HG03135 (cell line): ENCODE measurements around the gene DMKN.
"Not testable (repeated sequence)": the region's sequence is repeated elsewhere in the genome, so short reads cannot be mapped to it uniquely, and the experiment has no call there.

ENCODE experiments used
- ATAC-seq: cut with Tn5 transposase; IDR thresholded peaks from one replicate; pipeline ENCODE4 v1.9.1; 2021; ENCODE audit warnings: mild to moderate bottlenecking, moderate library complexity; ENCODE audit not compliant: unreplicated experiment

The DMKN gene

DNA sequence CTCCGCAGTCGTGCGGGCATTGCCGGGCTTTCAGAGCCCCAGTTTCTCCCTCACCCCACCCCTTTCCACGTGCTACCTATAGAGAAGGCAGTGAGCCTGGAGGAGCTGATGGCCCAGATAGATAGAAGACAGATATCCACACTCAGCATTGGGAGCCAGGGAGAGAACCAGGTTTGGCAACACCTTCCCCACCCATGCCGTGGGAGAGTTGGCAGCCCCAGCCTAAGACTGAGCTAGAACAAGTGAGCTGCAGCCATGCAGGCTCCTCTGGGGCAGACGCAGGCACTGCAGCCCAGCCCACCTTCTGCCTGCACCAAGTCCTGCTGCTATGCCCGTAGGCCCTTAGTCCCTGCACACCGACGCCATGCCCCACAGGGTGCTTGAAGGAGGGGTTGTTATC, 12.8 kb downstream of the DMKN start:
- no peak for ATAC-seq

DNA sequence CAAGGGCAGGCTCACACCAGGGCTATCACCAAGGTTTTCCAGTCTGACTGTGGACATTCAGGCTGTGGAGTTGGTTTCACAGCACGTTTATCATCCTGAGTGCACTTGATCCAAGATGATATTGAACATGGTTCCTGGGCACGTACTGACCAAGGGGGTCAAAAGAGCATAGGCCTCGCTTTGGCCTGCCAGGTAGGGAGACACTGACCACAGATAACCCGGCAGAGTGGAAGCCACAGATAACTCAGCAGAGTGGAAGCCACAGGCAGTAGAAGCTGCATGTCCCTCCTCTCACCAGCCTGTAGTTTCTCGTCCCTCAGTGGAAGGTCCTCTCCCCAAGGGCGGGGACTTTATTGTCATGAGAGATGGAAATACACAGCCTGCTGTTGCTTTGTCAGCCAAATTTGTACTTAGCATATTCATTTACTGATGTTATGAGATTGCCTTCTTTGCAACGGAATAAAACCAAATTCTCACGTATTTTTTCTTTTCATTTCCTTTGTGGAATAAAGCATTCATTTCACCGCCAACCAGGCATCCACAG, 14.4 kb downstream of the DMKN start:
- ATAC-seq, result no peak

DNA sequence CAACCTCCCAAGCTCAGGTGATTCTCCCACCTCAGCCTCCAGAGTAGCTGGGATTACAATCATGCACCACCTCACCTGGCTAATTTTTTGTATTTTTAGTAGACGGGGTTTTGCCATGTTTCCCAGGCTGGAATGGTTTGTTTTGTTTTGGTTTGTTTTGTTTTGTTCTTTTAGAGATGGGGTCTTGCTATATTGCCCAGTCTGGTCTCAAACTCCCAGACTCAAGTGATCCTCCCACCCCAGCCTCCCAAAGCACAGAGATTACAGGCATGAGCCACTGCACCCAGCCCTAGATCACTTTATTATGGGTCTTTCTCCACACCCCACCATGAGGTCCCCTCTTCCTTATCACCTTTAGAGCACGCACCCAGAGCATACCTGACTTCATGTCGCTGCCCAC, 15.2 kb downstream of the DMKN start:
- ATAC-seq, result no peak

DNA sequence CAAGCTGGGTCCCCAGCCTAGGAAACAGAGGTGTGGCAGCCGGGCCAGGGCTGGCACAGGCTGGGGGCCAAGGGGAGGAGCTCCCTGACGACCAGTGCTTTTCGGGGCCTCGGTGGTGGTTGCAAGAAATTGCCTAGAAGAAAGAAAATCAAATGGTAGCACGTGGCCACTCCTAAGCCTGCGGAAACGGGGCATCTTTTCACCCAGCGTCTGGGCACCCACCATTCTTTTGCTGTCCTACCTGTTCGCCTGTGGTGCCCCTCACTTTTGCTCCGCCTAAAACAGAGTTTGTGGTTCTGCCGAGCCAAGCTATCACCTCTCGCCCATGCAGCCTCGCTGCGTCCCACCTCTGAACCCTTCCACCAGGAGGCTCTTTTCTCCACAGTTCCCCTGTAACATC, 16.0 kb downstream of the DMKN start:
- no peak for ATAC-seq

DNA sequence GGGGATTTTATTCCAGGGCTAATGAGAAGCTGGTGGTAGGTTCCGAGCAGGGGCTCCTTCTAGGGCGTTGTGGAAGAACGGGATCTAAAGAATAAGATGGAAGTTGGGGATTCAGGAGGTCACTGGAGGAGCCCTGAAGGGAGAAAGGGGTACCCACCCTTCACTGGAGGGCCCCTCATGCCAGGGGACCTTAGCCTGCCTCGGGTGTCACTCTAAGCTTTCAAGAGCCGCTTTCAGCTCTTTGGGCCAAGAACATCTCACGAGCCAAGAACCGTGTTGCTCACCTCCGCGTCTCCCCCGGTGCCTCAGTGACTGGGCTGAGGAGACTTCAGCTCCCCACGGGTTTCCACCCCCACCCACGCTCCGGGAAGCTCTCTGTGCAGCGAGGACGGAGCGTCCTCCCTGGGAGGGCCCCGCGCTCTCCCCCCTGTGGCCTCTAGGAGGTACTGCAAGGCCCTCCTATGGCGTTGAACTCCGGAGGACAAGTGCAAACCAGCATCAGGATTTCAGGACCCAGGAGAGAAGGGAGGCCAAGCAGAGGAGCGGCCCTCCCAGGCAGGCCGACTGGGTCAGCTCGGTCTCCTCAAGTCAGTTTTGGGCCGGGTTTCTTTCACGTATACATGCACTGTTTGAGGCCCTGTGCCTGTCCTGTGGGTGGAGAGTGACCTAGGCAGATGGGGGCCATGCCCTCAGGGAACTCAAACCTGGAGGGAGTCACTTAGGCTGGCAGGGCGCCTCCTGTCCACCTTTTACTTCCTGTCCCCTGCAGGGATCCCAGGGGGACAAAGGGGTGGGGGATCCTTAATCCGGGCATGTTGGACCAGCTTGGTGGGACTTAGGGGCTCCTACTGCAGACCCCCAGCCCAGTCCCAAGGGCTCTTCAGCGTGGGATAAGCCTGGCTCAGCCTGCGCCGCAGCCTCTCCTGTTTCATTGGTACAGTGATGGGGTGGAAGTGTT, 18.1 kb downstream of the DMKN start:
- ATAC-seq, result no peak

DNA sequence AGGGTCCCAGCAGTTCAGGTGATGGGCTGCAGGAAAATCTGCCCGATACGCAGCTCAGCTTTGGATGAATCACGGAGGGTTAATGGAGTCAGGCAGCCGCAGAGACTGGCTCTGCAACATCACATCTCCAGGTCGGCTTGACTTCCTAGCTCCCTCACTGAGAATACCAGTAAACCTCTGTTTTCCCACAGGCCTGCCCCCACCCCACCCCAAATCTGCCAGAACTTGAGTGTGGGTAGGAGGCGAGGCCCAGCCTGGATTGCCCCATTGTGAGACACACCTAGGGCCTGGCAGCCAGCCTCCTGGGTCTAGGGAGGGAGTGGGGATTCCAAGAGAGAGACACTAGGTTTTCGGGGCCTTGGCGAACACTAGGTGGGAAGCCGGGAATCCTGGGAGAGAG, 19.5 kb downstream of the DMKN start:
- ATAC-seq, result no peak

DNA sequence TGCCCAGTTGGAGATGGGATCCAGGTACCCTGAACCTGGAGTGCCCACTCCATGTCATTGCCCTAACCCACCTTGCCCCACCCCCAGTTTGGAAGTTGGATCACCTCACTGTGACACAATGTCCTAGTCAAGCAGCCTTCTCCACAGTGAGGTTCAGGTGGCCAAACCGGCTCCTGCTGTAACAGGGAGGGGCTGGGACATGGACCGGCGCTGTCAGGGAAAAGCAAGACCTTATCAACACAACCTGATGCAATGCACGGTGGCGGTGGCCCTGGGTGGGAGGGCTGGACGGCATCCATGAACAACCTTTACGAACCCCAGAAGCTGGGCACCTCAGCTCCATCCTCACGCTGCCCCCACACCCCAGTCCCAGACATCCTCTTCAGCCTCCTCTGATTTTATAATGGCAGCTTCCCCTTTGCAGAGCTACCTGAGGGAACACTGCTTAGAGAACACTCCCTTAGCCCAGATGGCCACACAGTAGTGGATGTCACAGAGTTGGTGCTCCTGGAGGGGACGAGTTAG, 21.6 kb downstream of the DMKN start:
- no peak for ATAC-seq

DNA sequence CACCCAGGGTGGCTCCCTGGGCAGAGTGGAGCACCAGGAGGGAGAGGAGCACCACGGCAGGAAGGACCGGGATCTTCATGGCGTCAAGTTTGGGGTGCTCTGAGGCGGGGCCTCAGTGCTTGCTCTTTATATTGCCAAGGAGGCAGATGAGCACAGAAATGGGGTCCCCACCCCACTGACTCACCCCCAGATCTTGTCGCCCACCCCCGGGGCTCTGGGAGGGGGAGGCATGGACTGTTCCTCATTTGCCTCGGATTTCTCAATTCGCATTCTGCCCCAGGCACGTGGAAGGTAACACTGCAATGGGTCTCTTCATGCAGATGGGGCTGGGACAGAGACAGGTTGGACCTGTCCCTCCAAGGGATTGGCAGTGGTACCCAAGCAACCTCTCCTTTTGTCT, 23.1 kb downstream of the DMKN start, which contains the start of gene KRTDAP:
TSS of gene KRTDAP (minus strand) at position 101 of the 400 bp plus-strand sequence. CDS start at position 79, 22 bp downstream.
- ATAC-seq, result no peak

DNA sequence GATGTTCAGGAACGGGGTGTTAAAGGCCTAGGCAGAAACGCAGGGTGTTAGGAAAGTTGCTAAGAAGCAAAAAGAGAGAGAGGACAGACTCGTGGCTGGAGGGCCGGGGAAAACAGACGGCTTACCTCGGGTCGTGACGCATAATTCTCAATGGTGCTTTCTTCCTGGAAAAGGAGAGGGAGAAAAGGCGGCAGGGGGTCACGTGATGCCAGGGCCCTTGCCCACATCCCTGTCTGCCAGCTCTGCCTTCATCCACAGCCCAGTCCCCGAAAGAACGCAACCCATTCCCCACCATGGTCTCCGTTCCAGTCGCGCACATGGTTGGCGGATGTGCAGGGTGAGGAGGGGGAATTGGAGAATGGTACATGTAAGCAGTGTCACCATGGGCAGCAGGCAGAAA, 24.8 kb downstream of the DMKN start:
- no peak for ATAC-seq

DNA sequence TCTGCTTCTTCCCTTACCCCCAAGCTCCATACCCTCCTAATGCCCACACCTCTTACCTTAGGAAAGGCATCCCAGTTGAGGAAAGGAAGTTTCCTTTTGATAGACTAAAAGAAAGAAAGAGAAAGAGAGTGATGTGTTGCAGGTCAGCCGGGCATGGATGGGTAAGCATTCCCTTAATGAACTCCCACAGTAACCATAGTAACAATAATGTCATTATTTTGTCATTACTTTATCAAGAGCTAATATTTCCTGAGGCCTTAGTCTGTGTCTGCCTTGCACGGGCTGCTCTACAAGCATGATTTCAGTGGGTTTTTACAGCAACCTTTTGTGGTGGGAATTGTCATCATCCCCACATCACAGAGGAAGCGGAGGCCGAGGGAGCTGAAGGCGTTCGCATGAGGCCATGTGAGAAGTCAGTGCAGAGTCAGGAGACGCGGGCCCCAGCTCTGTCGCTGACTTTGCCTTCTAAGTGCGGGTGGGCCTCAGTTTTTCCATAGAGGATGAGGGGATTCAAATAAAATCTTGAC, 25.7 kb downstream of the DMKN start:
- no peak for ATAC-seq

DNA sequence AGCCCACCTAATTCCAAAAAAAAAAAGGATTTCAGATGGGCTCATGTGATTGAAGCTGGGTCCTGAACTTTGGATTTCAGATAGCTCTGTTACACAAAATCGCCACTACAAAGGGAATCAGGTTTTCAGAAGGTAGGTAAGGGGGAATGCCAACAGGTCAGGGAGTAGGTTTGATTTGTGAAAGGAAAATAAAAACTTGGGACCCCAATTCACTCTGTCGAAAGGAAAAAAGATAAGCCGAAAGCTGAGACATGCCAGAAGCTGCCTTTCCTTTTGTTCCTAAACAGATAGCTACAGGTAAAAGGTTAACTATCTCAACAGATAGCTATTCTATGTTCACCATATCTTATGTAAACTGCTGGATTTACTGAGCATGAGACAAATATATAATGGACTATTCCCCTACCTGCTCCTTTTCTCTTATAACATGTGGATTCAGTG, 27.2 kb downstream of the DMKN start:
- no peak for ATAC-seq

DNA sequence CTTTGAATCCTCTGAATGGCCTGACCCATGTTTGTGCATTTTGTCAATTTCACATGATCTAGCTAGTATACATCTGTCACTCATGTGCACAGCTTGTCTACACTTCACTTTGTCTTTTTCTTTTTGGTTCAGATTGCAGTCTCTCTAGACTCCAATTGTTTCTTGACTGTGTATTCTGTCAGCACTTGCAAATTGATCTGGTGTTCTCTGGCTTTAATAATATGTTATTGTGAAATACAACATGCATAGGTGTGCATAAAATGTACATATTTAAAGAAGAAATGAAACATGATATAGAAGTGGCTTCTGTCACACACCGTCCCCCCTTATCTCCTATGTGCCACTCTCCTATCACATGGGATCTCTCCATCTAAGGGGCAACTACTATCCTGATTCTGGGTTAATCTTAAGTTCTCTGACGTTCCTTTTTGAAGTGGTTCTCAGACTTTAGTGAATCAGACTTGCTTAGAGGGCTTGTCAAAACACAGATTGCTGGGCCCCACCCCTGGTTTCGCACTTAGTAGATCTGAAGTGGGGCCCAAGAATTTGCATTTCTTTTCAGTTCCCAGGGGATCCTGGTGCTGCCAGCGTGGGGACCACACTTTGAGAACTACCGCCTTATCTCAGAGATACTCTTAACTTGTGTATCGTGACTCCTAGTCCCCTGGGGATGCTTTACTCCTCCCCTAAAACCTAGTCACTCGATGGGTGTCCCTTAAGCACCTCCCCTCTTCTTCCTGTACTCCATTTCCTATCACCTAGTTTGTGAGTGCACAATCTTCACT, 29.0 kb downstream of the DMKN start:
- peak; percentile 90 for ATAC-seq

DNA sequence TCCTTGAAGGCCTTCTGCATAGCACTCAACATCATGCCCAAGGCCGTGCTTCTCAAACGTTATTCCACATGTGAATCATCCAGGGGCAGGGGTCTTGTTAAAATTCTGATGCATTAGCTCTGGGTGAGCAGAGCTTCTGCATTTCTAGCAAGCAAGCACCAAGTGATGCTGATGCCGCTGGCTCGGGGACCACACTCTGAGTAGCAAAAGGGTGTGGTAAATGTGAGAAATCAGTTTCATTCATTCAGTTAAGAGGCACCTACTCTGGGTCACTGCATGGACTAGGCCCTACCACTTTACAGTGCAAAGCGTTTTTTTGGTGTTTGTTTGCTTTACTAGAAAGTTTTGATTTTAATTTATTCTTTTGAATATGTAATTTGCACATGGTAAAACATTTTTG, 30.4 kb downstream of the DMKN start:
- no peak for ATAC-seq

DNA sequence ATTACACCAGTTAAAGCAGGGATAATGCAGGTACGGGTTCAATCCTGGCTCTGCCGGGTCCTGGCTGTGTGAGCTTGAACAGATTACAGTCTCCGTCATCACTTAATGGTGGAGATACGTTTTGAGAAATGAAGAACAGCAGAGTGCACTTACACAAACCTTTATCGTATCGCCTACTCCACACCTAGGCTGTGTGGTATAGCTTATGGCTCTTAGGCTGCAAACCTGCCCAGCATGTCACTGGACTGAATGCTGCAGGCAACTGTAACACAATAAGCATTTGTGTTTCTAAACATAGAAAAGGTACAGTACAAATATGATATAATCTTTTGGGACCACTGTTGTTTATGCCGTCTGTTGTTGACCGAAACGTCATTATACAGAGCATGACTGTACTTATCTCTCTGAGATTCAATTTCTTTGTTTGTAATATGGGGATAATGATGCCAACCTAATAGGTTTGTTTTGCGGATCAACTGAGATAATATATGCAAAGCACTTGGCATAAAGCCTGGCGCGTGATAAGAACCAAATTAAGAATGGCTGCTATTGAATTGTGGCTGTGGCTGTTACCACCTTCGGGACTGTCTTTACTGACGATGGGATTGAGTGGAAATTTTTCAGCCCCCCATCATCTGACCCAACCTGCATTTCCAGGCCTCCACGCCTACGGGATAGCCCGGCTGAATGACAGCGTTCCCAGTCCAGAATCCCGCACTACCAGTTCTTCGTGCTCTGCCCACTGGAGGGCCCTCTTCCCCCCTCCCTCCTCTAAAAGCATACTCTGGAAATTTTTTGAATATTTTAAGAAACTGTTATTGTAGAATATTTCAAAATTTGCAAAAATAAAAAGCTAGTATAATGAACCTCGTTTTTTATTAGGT, 34.4 kb downstream of the DMKN start:
- ATAC-seq, result no peak

DNA sequence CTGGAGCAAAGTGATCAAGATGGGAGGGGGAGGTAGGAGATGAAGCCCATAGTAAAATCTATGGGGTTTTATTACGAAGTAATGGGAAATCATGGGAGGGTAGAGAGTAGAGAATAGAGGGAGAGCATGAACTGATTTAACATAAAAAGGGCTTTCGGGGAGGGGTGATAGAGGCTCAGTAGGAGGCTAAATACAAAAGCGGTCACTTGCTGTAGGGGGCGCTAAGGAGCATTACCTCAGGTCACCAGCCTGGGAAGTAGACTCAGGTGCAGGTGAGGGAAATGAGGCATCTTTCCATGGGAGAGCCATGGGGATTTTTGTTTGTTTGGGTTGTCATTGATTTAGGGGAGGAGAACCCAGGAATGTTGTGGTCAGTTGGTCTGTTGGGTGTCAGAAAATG, 37.3 kb downstream of the DMKN start:
- ATAC-seq, result no peak

DNA sequence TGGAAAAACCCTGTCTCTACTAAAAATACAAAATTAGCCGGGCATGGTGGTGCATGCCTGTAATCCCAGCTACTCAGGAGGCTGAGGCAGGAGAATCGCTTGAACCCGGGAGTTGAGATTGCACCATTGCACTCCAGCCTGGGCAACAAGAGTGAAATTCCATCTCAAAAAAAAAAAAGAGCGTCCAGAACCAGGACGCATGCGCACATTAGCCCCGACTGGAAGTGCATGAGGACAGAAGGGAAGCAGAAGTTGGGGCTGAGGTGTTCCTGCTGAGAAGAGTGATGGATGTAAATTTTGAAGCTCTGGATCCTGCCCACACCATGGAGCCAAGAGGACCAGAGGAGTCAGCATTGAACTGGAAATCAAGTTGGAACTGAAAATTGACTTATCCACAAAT, 38.9 kb downstream of the DMKN start:
- not testable (repeated sequence) for ATAC-seq

DNA sequence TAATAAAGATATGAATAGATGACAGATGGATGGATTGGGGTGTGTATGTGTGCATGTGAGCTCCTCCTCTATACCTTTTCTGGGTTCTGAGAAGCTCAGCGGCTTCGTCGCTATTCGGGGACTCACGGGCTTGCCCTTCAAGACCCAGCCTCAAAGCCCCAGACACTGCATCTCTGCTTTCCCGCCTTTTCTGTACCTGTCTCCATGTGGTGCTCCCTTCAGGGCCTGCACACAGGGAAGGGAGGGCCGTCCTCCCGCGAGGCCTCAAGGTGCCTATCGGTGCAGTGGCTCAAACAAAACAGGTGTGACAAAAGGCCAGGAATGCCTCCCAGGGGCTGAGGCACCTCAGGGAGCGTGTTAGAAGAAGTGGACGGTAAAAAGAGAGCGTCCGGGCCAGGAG, 39.3 kb downstream of the DMKN start:
- no peak for ATAC-seq

DNA sequence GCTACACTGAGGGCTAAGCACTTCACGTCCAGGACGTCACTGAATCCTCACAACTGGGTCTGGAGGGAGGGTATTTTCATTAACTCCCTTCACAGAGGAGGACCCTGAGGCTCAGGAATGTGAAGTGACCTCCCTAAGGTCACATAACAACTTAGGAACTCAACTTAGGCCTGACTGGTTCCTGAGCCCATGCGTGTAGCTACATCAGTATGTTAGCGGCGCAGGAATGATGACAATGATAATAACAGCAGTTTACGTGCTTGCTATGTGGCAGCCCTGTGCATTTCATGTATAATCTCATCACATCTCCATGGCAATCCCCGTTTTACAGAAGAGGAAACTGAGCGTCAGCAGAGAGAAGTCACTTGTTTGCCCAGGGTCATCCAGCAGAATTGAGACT, 41.5 kb downstream of the DMKN start:
- no peak for ATAC-seq

DNA sequence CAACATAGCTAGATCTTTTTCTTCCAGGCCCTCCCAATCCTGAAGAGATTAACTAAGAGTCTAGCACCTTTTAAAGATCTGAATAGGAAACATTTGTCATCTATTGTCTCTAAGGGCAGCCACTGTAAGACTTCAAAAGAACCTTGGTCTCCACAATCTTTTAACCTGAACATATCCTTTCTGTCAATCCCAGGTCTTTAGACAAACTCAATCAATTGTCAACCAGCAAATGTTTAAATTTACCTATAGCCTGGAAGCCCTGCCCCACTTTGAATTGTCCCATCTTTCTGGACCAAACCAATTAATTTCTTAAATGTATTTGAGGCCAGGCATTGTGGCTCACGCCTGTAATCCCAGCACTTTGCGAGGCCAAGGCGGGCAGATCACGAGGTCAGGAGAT, 42.4 kb downstream of the DMKN start:
- not testable (repeated sequence) for ATAC-seq

DNA sequence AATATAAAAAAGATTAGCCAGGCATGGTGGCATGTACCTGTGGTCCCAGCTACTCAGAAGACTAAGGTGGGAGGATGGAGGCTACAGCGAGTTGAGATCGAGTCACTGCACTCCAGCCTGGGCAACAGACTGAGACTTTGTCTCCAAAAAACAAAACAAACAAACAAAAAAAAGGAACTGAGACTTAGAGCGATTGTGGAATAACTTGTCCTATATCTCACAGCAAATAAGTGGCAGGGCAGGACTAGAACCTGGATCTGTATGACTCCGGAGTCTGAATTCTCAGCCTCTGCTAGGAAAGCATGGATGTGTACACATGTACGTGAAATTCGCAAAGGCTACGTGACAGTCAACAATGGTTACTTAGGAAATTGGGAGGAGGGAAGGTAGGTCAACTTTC, 43.3 kb downstream of the DMKN start:
- no peak for ATAC-seq
